ENCODE measurements around the gene SLC7A14.

The SLC7A14 gene

GRCh38 chr3:170536712-170537111, 49.2 kb downstream of the SLC7A14 start:
- no peak for DNase-seq (ENCODE audit: low read depth in 2 of 2)

GRCh38 chr3:170534227-170534626, 51.6 kb downstream of the SLC7A14 start:
- no peak for DNase-seq (ENCODE audit: low read depth in 2 of 2)

GRCh38 chr3:170532573-170532972, 53.3 kb downstream of the SLC7A14 start:
- no peak for DNase-seq (ENCODE audit: low read depth in 2 of 2)

GRCh38 chr3:170531657-170532335, 54.1 kb downstream of the SLC7A14 start:
- DNase-seq (ENCODE audit: low read depth in 2 of 2) = no peak

- DNase-seq (ENCODE audit: low read depth in 2 of 2) = no peak
Measured at GRCh38 chr3:170531054-170531453, 54.8 kb downstream of the SLC7A14 start.

GRCh38 chr3:170529912-170530311, 56.0 kb downstream of the SLC7A14 start:
- DNase-seq (ENCODE audit: low read depth in 2 of 2) = no peak

GRCh38 chr3:170529346-170529745, 56.5 kb downstream of the SLC7A14 start:
- no peak for DNase-seq (ENCODE audit: low read depth in 2 of 2)

- no peak for DNase-seq (ENCODE audit: low read depth in 2 of 2)
Measured at GRCh38 chr3:170528726-170529125, 57.1 kb downstream of the SLC7A14 start.

- DNase-seq (ENCODE audit: low read depth in 2 of 2) = no peak
Measured at GRCh38 chr3:170524073-170524472, 61.8 kb downstream of the SLC7A14 start.

GRCh38 chr3:170523248-170523647, 62.6 kb downstream of the SLC7A14 start:
- DNase-seq (ENCODE audit: low read depth in 2 of 2) = no peak

- no peak for DNase-seq (ENCODE audit: low read depth in 2 of 2)
Measured at GRCh38 chr3:170522201-170522600, 63.7 kb downstream of the SLC7A14 start.

GRCh38 chr3:170520996-170521395, 64.9 kb downstream of the SLC7A14 start:
- no peak for DNase-seq (ENCODE audit: low read depth in 2 of 2)

- DNase-seq (ENCODE audit: low read depth in 2 of 2) = no peak
Measured at GRCh38 chr3:170517242-170517945, 68.5 kb downstream of the SLC7A14 start.

- DNase-seq (ENCODE audit: low read depth in 2 of 2) = no peak
Measured at GRCh38 chr3:170513642-170514041, 72.2 kb downstream of the SLC7A14 start.

- no peak for DNase-seq (ENCODE audit: low read depth in 2 of 2)
Measured at GRCh38 chr3:170511371-170511770, 74.5 kb downstream of the SLC7A14 start.

GRCh38 chr3:170508839-170509238, 77.0 kb downstream of the SLC7A14 start:
- DNase-seq (ENCODE audit: low read depth in 2 of 2) = no peak

- no peak for DNase-seq (ENCODE audit: low read depth in 2 of 2)
Measured at GRCh38 chr3:170508291-170508690, 77.6 kb downstream of the SLC7A14 start.

- no peak for DNase-seq (ENCODE audit: low read depth in 2 of 2)
Measured at GRCh38 chr3:170507063-170507462, 78.8 kb downstream of the SLC7A14 start.

- no peak for DNase-seq (ENCODE audit: low read depth in 2 of 2)
Measured at GRCh38 chr3:170506556-170506955, 79.3 kb downstream of the SLC7A14 start.

GRCh38 chr3:170502297-170502696, 83.6 kb downstream of the SLC7A14 start:
- no peak for DNase-seq (ENCODE audit: low read depth in 2 of 2)

GRCh38 chr3:170500995-170501394, 84.9 kb downstream of the SLC7A14 start:
- no peak for DNase-seq (ENCODE audit: low read depth in 2 of 2)

- no peak for DNase-seq (ENCODE audit: low read depth in 2 of 2)
Measured at GRCh38 chr3:170500462-170500861, 85.4 kb downstream of the SLC7A14 start.

- no peak for DNase-seq (ENCODE audit: low read depth in 2 of 2)
Measured at GRCh38 chr3:170499562-170500156, 86.2 kb downstream of the SLC7A14 start.
